ENCODE results near the gene SPRED2.

- TF ChIP-seq CTCF (IDR thresholded peaks at IDR 0.05) (no peak), POLR2A (IDR thresholded peaks at IDR 0.05) (no peak)
Observed at GRCh38 chr2:65431421-65432226, 775 bp downstream of the SPRED2 start.

All from tibial nerve (tissue), 3 donors.